Measurements from ENCODE around the gene TMEM147. TPM values are rescaled to one million over a fixed set of nuclear protein-coding genes. Genes with fewer than 3 reads are reported as not detected.

TMEM147 gene
- polyA plus RNA-seq, 3 donors: 84.1 to 99.1 (median 92.9) TPM

Other genes with a start within 250 kb of the TMEM147 start
- 1 to 10 TPM; 5.1 to 10.0 (median 8.7) TPM for gene CD22, start 216.4 kb upstream of the TMEM147 start, polyA plus RNA-seq (ENCODE audit: insufficient read length in 3 of 3)
- gene FFAR1, start 197.7 kb upstream of the TMEM147 start, polyA plus RNA-seq (ENCODE audit: insufficient read length in 3 of 3): under 1 TPM; 0.22 to 0.30 (median 0.28) TPM
- gene FFAR3, start 187.2 kb upstream of the TMEM147 start, polyA plus RNA-seq (ENCODE audit: insufficient read length in 3 of 3): under 1 TPM in 2 of 3 donors, not detected in 1; 0.14 to 0.31 TPM
- not detected for gene GPR42, start 174.6 kb upstream of the TMEM147 start, polyA plus RNA-seq (ENCODE audit: insufficient read length in 3 of 3)
- under 1 TPM; 0.28 to 0.86 (median 0.31) TPM for gene FFAR2, start 97.4 kb upstream of the TMEM147 start, polyA plus RNA-seq (ENCODE audit: insufficient read length in 3 of 3)
- under 1 TPM in 2 of 3 donors, not detected in 1; 0.47 to 0.86 TPM for gene KRTDAP, start 55.2 kb upstream of the TMEM147 start, polyA plus RNA-seq (ENCODE audit: insufficient read length in 3 of 3)
- gene DMKN, start 32.0 kb upstream of the TMEM147 start, polyA plus RNA-seq (ENCODE audit: insufficient read length in 3 of 3): 10 to 100 TPM; 68.1 to 72.6 (median 69.0) TPM
- gene SBSN, start 17.3 kb upstream of the TMEM147 start, polyA plus RNA-seq (ENCODE audit: insufficient read length in 3 of 3): not detected
- not detected for gene GAPDHS, start 12.2 kb upstream of the TMEM147 start, polyA plus RNA-seq (ENCODE audit: insufficient read length in 3 of 3)
- gene ATP4A, start 18.0 kb downstream of the TMEM147 start, polyA plus RNA-seq (ENCODE audit: insufficient read length in 3 of 3): under 1 TPM in 1 of 3 donors, not detected in 2; 0.06 TPM
- not detected for gene PMIS2, start 40.5 kb downstream of the TMEM147 start, polyA plus RNA-seq (ENCODE audit: insufficient read length in 3 of 3)
- 10 to 100 TPM; 19.9 to 21.4 (median 21.4) TPM for gene HAUS5, start 67.1 kb downstream of the TMEM147 start, polyA plus RNA-seq (ENCODE audit: insufficient read length in 3 of 3)
- gene RBM42, start 83.4 kb downstream of the TMEM147 start, polyA plus RNA-seq (ENCODE audit: insufficient read length in 3 of 3): 10 to 100 TPM; 54.6 to 65.5 (median 55.0) TPM
- gene ETV2, start 96.1 kb downstream of the TMEM147 start, polyA plus RNA-seq (ENCODE audit: insufficient read length in 3 of 3): 1 to 10 TPM in 1 of 3 donors, under 1 TPM in 2; 0.74 to 1.3 (median 0.75) TPM
- 100 to 1,000 TPM; 394 to 408 (median 402) TPM for gene COX6B1, start 102.7 kb downstream of the TMEM147 start, polyA plus RNA-seq (ENCODE audit: insufficient read length in 3 of 3)
- gene UPK1A, start 120.9 kb downstream of the TMEM147 start, polyA plus RNA-seq (ENCODE audit: insufficient read length in 3 of 3): 10 to 100 TPM in 2 of 3 donors, under 1 TPM in 1; 0.12 to 18.6 (median 13.4) TPM
- gene ZBTB32, start 158.9 kb downstream of the TMEM147 start, polyA plus RNA-seq (ENCODE audit: insufficient read length in 3 of 3): under 1 TPM in 2 of 3 donors, not detected in 1; 0.25 to 0.37 TPM
- gene KMT2B, start 172.4 kb downstream of the TMEM147 start, polyA plus RNA-seq (ENCODE audit: insufficient read length in 3 of 3): 10 to 100 TPM; 24.8 to 26.6 (median 25.4) TPM
- gene IGFLR1, start 196.8 kb downstream of the TMEM147 start, polyA plus RNA-seq (ENCODE audit: insufficient read length in 3 of 3): 1 to 10 TPM; 1.8 to 2.7 (median 2.7) TPM
- gene U2AF1L4, start 199.8 kb downstream of the TMEM147 start, polyA plus RNA-seq (ENCODE audit: insufficient read length in 3 of 3): 10 to 100 TPM; 15.2 to 20.9 (median 17.2) TPM
- gene PSENEN, start 200.0 kb downstream of the TMEM147 start, polyA plus RNA-seq (ENCODE audit: insufficient read length in 3 of 3): 10 to 100 TPM; 55.6 to 62.0 (median 59.6) TPM
- 10 to 100 TPM; 11.3 to 11.7 (median 11.6) TPM for gene LIN37, start 202.9 kb downstream of the TMEM147 start, polyA plus RNA-seq (ENCODE audit: insufficient read length in 3 of 3)
- 10 to 100 TPM; 17.5 to 21.5 (median 18.7) TPM for gene HSPB6, start 211.4 kb downstream of the TMEM147 start, polyA plus RNA-seq (ENCODE audit: insufficient read length in 3 of 3)
- 10 to 100 TPM; 12.9 to 14.7 (median 14.5) TPM for gene PROSER3, start 212.6 kb downstream of the TMEM147 start, polyA plus RNA-seq (ENCODE audit: insufficient read length in 3 of 3)
- 10 to 100 TPM; 11.0 to 16.1 (median 12.5) TPM for gene ARHGAP33, start 229.9 kb downstream of the TMEM147 start, polyA plus RNA-seq (ENCODE audit: insufficient read length in 3 of 3)